Fibroblast of lung (primary cell): ENCODE measurements around the gene NRF1. TPM values are rescaled to one million over a fixed set of nuclear protein-coding genes. Genes with fewer than 3 reads are reported as not detected.

ENCODE experiments used
- DNase-seq, 2 donors: peaks; one replicate each; pipeline versions ENCODE4 v3.0.0 to v3.0.0-alpha.2; 2010; ENCODE audit warnings: low read depth in 2 of 2
- H2AFZ ChIP-seq: 2 replicates; pipeline ENCODE4 v1.5.1; 2012; ENCODE audit warnings: low read length, control low read depth, inconsistent platforms
- H3K27ac ChIP-seq: 2 replicates; pipeline ENCODE4 v1.5.1; 2011; ENCODE audit warnings: low read length, control low read depth; ENCODE audit not compliant: insufficient read depth
- H3K27me3 ChIP-seq: 2 replicates; pipeline ENCODE4 v1.5.1; 2011; ENCODE audit warnings: mild to moderate bottlenecking, low read length; ENCODE audit not compliant: control insufficient read depth, insufficient read depth
- H3K36me3 ChIP-seq: 2 replicates; pipeline ENCODE4 v1.5.1; 2011; ENCODE audit warnings: low read length; ENCODE audit not compliant: control insufficient read depth, insufficient read depth
- H3K4me1 ChIP-seq: 2 replicates; pipeline ENCODE4 v1.5.1; 2011; ENCODE audit warnings: low read length; ENCODE audit not compliant: control insufficient read depth, insufficient read depth; ENCODE audit errors: extremely low read depth
- H3K4me2 ChIP-seq: 2 replicates; pipeline ENCODE4 v1.5.1; 2011; ENCODE audit warnings: low read length, control low read depth; ENCODE audit not compliant: insufficient read depth; ENCODE audit errors: extremely low read depth
- H3K4me3 ChIP-seq, 4 experiments: fragments of 200-600 bp in 1 of 4; sonication (generic) in 1 of 4; replicated peaks in 1 of 4; 2 replicates each; pipeline ENCODE4 v1.5.1; 2011 to 2016; ENCODE audit warnings: low read length in 4 of 4, low read depth in 3 of 4, mild to moderate bottlenecking in 3 of 4, control low read depth in 2 of 4, inconsistent platforms in 1 of 4, mixed read lengths in 1 of 4; ENCODE audit not compliant: insufficient read depth in 1 of 4; ENCODE audit errors: control extremely low read depth in 1 of 4
- H3K79me2 ChIP-seq: 2 replicates; pipeline ENCODE4 v1.5.1; 2012; ENCODE audit warnings: mild to moderate bottlenecking, low read length, inconsistent platforms; ENCODE audit not compliant: control insufficient read depth, insufficient read depth
- H3K9ac ChIP-seq: 2 replicates; pipeline ENCODE4 v1.5.1; 2011; ENCODE audit warnings: mild to moderate bottlenecking, low read length, control low read depth; ENCODE audit not compliant: insufficient read depth
- H3K9me3 ChIP-seq: 2 replicates; pipeline ENCODE4 v1.5.1; 2012; ENCODE audit warnings: low read depth, low read length; ENCODE audit not compliant: control insufficient read depth, insufficient read depth
- H4K20me1 ChIP-seq: 2 replicates; pipeline ENCODE4 v1.5.1; 2011; ENCODE audit warnings: low read length; ENCODE audit not compliant: control insufficient read depth, insufficient read depth; ENCODE audit errors: extremely low read depth
- EZH2 ChIP-seq: IDR thresholded peaks from 2 replicates; pipeline ENCODE4 v1.5.1; 2012; ENCODE audit warnings: low read length, control low read depth, mild to moderate bottlenecking; ENCODE audit errors: missing control alignments
- polyA plus RNA-seq, 2 donors: library from polyadenylated mRNA; depleted of rRNA in 1 of 2; stranded (reverse) in 1 of 2; unstranded in 1 of 2; fragments of >200 nt; gene quantifications; 2 replicates each; pipeline ENCODE4 v1.2.1, GENCODE V29; 2011 to 2012; ENCODE audit warnings: missing spikeins in 1 of 2
- total RNA-seq: library from RNA; depleted of rRNA; stranded (reverse); fragments of >200 nt; gene quantifications from 2 replicates; pipeline ENCODE4 v1.2.1, GENCODE V29; 2014
- TF ChIP-seq, protein P1 (sequence below), 2 donors: IDR thresholded peaks in 1 of 2; conservative IDR thresholded peaks in 1 of 2; 1 replicate in 1 of 2; 2 replicates in 1 of 2; pipeline ENCODE4 v1.5.1; 2011 to 2012; ENCODE audit warnings: low read length in 2 of 2, control low read depth in 1 of 2, inconsistent platforms in 1 of 2, low read depth in 1 of 2, mild to moderate bottlenecking in 1 of 2

NRF1 gene
- total and polyA plus RNA-seq, 2 donors (not counting 1 experiment from before 2014, with no cell fraction given), result 7.3 to 15.5 TPM

DNA sequence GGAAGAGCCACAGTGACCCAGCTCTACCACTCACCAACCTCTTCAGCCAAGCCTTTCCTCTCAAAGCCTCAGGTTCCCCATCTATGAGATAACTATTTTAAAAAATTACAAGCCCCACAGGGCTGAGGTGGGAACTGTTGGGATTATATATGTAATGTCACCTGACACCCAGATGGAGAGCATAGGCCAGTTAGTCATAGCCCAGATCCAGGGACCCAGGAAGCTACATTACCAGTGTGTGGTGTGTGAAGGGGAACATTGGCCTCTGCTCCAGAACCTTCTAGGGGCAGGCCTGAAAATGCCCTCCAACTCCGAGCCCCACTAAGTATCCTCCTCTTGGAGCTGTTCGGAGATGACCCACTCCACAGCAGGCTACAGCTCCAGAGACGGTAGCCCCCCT, 162.4 kb downstream of the NRF1 start:
- no peak overlapping the region for H3K4me3 ChIP-seq
- H3K9ac ChIP-seq, result no peak overlapping the region
- peaks cover 30% of the 10 kb centered on the region for H3K27me3 ChIP-seq
- no peaks in the 10 kb centered on the region for H3K4me1 ChIP-seq
- H3K79me2 ChIP-seq, result no peaks in the 10 kb centered on the region
- no peak for DNase-seq
- H3K4me2 ChIP-seq, result no peak overlapping the region
- H3K27ac ChIP-seq, result no peak overlapping the region
- no peaks in the 10 kb centered on the region for H3K36me3 ChIP-seq
- no peaks in the 10 kb centered on the region for H4K20me1 ChIP-seq
- TF ChIP-seq, protein P1, sequence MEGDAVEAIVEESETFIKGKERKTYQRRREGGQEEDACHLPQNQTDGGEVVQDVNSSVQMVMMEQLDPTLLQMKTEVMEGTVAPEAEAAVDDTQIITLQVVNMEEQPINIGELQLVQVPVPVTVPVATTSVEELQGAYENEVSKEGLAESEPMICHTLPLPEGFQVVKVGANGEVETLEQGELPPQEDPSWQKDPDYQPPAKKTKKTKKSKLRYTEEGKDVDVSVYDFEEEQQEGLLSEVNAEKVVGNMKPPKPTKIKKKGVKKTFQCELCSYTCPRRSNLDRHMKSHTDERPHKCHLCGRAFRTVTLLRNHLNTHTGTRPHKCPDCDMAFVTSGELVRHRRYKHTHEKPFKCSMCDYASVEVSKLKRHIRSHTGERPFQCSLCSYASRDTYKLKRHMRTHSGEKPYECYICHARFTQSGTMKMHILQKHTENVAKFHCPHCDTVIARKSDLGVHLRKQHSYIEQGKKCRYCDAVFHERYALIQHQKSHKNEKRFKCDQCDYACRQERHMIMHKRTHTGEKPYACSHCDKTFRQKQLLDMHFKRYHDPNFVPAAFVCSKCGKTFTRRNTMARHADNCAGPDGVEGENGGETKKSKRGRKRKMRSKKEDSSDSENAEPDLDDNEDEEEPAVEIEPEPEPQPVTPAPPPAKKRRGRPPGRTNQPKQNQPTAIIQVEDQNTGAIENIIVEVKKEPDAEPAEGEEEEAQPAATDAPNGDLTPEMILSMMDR (conservative IDR thresholded peaks at IDR 0.05 in 1 of 2, IDR thresholded peaks at IDR 0.05 in 1 of 2; ENCODE audit: low read depth in 1 of 2, low read length in 2 of 2), result no peak
- no peak for TF ChIP-seq EZH2
- no peaks in the 10 kb centered on the region for H3K9me3 ChIP-seq
- H2AFZ ChIP-seq, result no peak overlapping the region

DNA sequence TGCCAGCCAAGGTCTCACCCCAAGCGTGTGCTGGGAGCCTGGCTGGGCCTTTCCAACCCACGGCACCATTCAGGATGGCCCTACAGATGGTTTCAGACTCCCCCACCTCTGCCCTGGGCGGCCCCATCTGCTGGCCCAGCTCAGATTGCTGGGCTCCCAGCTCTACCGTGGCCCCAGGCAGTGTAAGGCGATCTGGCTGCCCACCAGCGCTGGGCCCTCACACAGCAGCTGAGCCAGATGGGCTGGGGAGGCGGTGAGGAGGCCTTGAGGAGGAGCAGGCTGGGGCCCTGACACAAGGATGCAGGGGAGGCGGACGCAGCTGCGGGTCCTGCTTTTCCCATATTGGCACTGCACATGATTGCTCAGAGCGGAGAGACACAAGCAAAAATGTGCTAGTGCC, 162.8 kb downstream of the NRF1 start:
- DNase-seq, result no peak
- Histone ChIP-seq H3K4me1 (no peaks in the 10 kb centered on the region), H3K27me3 (peaks cover 35% of the 10 kb centered on the region), H4K20me1 (no peaks in the 10 kb centered on the region), H3K4me3 (no peak overlapping the region), H3K27ac (no peak overlapping the region), H3K36me3 (no peaks in the 10 kb centered on the region), H3K9me3 (no peaks in the 10 kb centered on the region), H3K9ac (no peak overlapping the region), H2AFZ (no peak overlapping the region), H3K4me2 (no peak overlapping the region), H3K79me2 (no peaks in the 10 kb centered on the region)
- TF ChIP-seq, protein P1 (conservative IDR thresholded peaks at IDR 0.05 in 1 of 2, IDR thresholded peaks at IDR 0.05 in 1 of 2; ENCODE audit: low read depth in 1 of 2, low read length in 2 of 2), result no peak
- TF ChIP-seq EZH2, result no peak

DNA sequence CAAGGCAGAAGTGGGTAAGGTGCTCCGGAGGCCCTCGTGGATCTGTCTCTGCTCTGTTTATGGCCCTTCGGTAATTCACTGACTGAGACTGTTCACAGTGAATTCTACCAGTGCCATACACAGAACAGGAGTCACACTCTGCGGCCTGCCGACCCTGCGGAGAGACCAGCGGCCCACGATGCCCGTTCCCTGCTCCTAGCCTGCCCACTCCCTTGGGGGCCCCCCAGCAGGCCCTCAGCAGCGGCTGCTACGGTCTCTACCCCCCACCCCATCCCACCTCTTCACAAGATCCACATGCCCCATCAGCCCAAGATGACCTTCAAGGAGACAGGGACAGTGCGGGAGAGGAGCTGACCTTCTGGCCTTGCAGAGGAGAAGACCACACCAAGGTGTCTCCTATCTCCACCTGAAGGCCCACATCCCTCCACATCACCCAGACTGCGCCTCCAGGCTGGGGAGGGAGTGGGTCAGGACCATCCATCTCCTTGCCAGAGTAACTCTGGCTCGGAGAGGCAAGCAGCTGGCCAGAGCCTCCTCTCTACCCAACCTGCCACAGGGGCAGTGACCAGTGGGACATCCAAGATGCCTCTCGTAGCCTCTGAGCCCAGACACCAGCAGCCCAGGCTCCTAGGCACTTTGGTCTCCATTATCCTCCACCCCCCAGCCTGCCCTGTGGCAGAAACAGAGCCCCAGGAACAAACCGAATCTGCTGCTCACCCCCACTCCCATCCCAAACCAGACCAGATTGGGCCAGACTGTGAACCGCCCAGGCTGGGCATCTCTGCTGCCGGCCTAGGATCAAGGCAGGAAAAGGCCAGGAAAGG, 163.6 kb downstream of the NRF1 start:
- Histone ChIP-seq H3K9me3 (no peaks in the 10 kb centered on the region), H3K4me1 (no peaks in the 10 kb centered on the region), H3K36me3 (no peaks in the 10 kb centered on the region), H4K20me1 (no peaks in the 10 kb centered on the region), H3K79me2 (no peaks in the 10 kb centered on the region), H3K27ac (no peak overlapping the region), H3K4me2 (no peak overlapping the region), H3K9ac (no peak overlapping the region), H2AFZ (no peak overlapping the region), H3K4me3 (no peak overlapping the region), H3K27me3 (peaks cover 41% of the 10 kb centered on the region)
- DNase-seq, result no peak
- no peak for TF ChIP-seq EZH2
- TF ChIP-seq, protein P1 (conservative IDR thresholded peaks at IDR 0.05 in 1 of 2, IDR thresholded peaks at IDR 0.05 in 1 of 2; ENCODE audit: low read depth in 1 of 2, low read length in 2 of 2), result no peak
